ENCODE measurements around the gene AP5S1. TPM values are rescaled to one million over a fixed set of nuclear protein-coding genes. Genes with fewer than 3 reads are reported as not detected.
A peak's percentile ranks its signal among the peaks of the same experiment; 100 is the strongest.

Gene AP5S1
- total and polyA plus RNA-seq, 9 of the 15 experiments (the other 6 are each of a cell fraction or from before 2014, with no cell fraction given): 2.6 to 8.8 (median 4.4) TPM

- no peak for TF ChIP-seq CHCHD3 (CRISPR knock-in tag; IDR thresholded peaks at IDR 0.05)
- TF ChIP-seq POLR3G (IDR thresholded peaks at IDR 0.05; ENCODE audit: extremely low read depth, insufficient read length, insufficient replicate concordance): no peak
- TF ChIP-seq ZNF436 (CRISPR knock-in tag; IDR thresholded peaks at IDR 0.05): no peak
- TF ChIP-seq L3MBTL2 (IDR thresholded peaks at IDR 0.05): no peak
- TF ChIP-seq, protein P1, sequence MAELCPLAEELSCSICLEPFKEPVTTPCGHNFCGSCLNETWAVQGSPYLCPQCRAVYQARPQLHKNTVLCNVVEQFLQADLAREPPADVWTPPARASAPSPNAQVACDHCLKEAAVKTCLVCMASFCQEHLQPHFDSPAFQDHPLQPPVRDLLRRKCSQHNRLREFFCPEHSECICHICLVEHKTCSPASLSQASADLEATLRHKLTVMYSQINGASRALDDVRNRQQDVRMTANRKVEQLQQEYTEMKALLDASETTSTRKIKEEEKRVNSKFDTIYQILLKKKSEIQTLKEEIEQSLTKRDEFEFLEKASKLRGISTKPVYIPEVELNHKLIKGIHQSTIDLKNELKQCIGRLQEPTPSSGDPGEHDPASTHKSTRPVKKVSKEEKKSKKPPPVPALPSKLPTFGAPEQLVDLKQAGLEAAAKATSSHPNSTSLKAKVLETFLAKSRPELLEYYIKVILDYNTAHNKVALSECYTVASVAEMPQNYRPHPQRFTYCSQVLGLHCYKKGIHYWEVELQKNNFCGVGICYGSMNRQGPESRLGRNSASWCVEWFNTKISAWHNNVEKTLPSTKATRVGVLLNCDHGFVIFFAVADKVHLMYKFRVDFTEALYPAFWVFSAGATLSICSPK (IDR thresholded peaks at IDR 0.05; ENCODE audit: borderline replicate concordance): no peak
- peak; percentile 67 to 78; a peak in 3 of 4 replicates for TF ChIP-seq MAZ (CRISPR knock-in tag; conservative IDR thresholded peaks at IDR 0.05 in 1 of 2, IDR thresholded peaks at IDR 0.05 in 1 of 2)
- no peak for TF ChIP-seq ZSCAN32 (CRISPR knock-in tag; IDR thresholded peaks at IDR 0.05)
- no peak for TF ChIP-seq ZNF79 (CRISPR knock-in tag; IDR thresholded peaks at IDR 0.05; ENCODE audit: low read depth)
- no peak for TF ChIP-seq PYGO2 (tag; IDR thresholded peaks at IDR 0.05)
- TF ChIP-seq SMAD3 (CRISPR knock-in tag; conservative IDR thresholded peaks at IDR 0.05): no peak
- TF ChIP-seq CBFA2T2 (conservative IDR thresholded peaks at IDR 0.05): no peak
- TF ChIP-seq, protein P2, sequence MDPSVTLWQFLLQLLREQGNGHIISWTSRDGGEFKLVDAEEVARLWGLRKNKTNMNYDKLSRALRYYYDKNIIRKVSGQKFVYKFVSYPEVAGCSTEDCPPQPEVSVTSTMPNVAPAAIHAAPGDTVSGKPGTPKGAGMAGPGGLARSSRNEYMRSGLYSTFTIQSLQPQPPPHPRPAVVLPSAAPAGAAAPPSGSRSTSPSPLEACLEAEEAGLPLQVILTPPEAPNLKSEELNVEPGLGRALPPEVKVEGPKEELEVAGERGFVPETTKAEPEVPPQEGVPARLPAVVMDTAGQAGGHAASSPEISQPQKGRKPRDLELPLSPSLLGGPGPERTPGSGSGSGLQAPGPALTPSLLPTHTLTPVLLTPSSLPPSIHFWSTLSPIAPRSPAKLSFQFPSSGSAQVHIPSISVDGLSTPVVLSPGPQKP (CRISPR knock-in tag; IDR thresholded peaks at IDR 0.05): no peak
- TF ChIP-seq NFE2 (IDR thresholded peaks at IDR 0.05; ENCODE audit: low read depth): no peak
- TF ChIP-seq HDAC1 (IDR thresholded peaks at IDR 0.05): peak in 1 of 2 experiments; percentile 57; a peak in 1 of 4 replicates
- no peak for TF ChIP-seq CCNT2 (IDR thresholded peaks at IDR 0.05; ENCODE audit: borderline replicate concordance, extremely low read depth, insufficient read length, low read depth, low read length)
- TF ChIP-seq MTA3 (IDR thresholded peaks at IDR 0.05; ENCODE audit: borderline replicate concordance): peak; percentile 44; the same call in 1 of the 2 replicates
- no peak for TF ChIP-seq DLX4 (CRISPR knock-in tag; IDR thresholded peaks at IDR 0.05)
- TF ChIP-seq NCOA1 (IDR thresholded peaks at IDR 0.05; ENCODE audit: low read depth): no peak
- TF ChIP-seq PHF8 (IDR thresholded peaks at IDR 0.05; ENCODE audit: borderline replicate concordance, low read length): peak; percentile 91
- TF ChIP-seq GTF2E2 (tag; IDR thresholded peaks at IDR 0.05): no peak
- TF ChIP-seq GABPB1 (CRISPR knock-in tag; IDR thresholded peaks at IDR 0.05): peak; percentile 81
- no peak for TF ChIP-seq KLF1 (tag; IDR thresholded peaks at IDR 0.05)
- peak; percentile 92 for TF ChIP-seq ZNF740 (CRISPR knock-in tag; IDR thresholded peaks at IDR 0.05)
- TF ChIP-seq ZNF740 (tag; IDR thresholded peaks at IDR 0.05): no peak
- no peak for TF ChIP-seq ZNF75A (CRISPR knock-in tag; IDR thresholded peaks at IDR 0.05)
- TF ChIP-seq MCM3 (IDR thresholded peaks at IDR 0.05): no peak
Observed at GRCh38 chr20:3846740-3847428, 26.5 kb downstream of the AP5S1 start, which contains the start of gene MAVS (continued).

All from K562 (cell line).